Gastroesophageal sphincter (tissue), 4 donors: ENCODE data around the gene SLC38A11. TPM values are rescaled to one million over a fixed set of nuclear protein-coding genes. Genes with fewer than 3 reads are reported as not detected.

Source experiments
- ATAC-seq: fragments of 150-250 bp; one replicate; pipeline ENCODE4 v1.9.1; 2016; ENCODE audit warnings: mild to moderate bottlenecking, moderate library complexity
- H3K27ac ChIP-seq, 4 donors: fragments of 200-600 bp; sonication (generic) in 3 of 4; 1 replicate in 3 of 4; 2 replicates in 1 of 4; pipeline ENCODE4 v1.5.1; 2016 to 2019
- H3K27me3 ChIP-seq: fragments of 200-600 bp; sonication (generic); one replicate; pipeline ENCODE4 v1.5.1; 2019
- H3K36me3 ChIP-seq, 2 donors: fragments of 200-600 bp; sonication (generic); one replicate each; pipeline ENCODE4 v1.5.1; 2019; ENCODE audit warnings: control low read depth in 1 of 2
- H3K4me1 ChIP-seq, 3 donors: fragments of 200-600 bp; sonication (generic); 1 replicate in 2 of 3; 2 replicates in 1 of 3; pipeline ENCODE4 v1.5.1; 2016 to 2019; ENCODE audit warnings: control low read depth in 2 of 3
- H3K4me3 ChIP-seq, 2 donors: fragments of 200-600 bp; sonication (generic); one replicate each; pipeline ENCODE4 v1.5.1; 2019; ENCODE audit warnings: mild to moderate bottlenecking in 1 of 2, moderate library complexity in 1 of 2
- H3K9me3 ChIP-seq, 3 donors: fragments of 200-600 bp; sonication (generic); one replicate each; pipeline ENCODE4 v1.5.1; 2017 to 2019; ENCODE audit warnings: control low read depth in 2 of 3
- EP300 ChIP-seq: sonication (generic); formaldehyde crosslinking; IDR thresholded peaks from one replicate; pipeline ENCODE4 v1.6.1; 2017; ENCODE audit warnings: antibody characterized with exemption, mild to moderate bottlenecking
- POLR2A ChIP-seq, 2 donors: fragments of 450-650 bp; IDR thresholded peaks; one replicate each; pipeline ENCODE4 v1.6.1; 2017; ENCODE audit warnings: antibody characterized with exemption in 2 of 2, mild to moderate bottlenecking in 2 of 2, moderate library complexity in 1 of 2
- POLR2AphosphoS5 ChIP-seq: sonication (generic); formaldehyde crosslinking; IDR thresholded peaks from one replicate; pipeline ENCODE4 v1.6.1; 2017; ENCODE audit warnings: antibody characterized with exemption
- WGBS, 2 donors: methylation state at CpG; one replicate each; pipeline ENCODE4 v1.1.5; 2018; ENCODE audit warnings: low coverage in 1 of 2; 5-methylcytosine and 5-hydroxymethylcytosine counted together
- small RNA-seq, 4 donors: library from RNA; depleted of rRNA; stranded (forward); fragments of <200 nt; gene quantifications; one replicate each; pipeline ENCODE3, GENCODE V24; 2016
- total RNA-seq, 4 donors: library from RNA; depleted of rRNA; stranded (reverse); fragments of >200 nt; gene quantifications; one replicate each; pipeline ENCODE4 v1.1.0, GENCODE V29; 2016
- TF ChIP-seq, protein P1 (sequence below), 4 experiments: fragments of 200-600 bp in 2 of 4; fragments of 450-650 bp in 2 of 4; sonication (generic) in 1 of 4; IDR thresholded peaks; one replicate each; pipeline ENCODE4 v1.5.1; 2017 to 2019; ENCODE audit warnings: antibody characterized with exemption in 4 of 4, mild to moderate bottlenecking in 2 of 4, moderate library complexity in 2 of 4

Gene SLC38A11
- total RNA-seq, 4 donors from 2014 or later: 0.49 to 11.7 (median 2.7) TPM

DNA sequence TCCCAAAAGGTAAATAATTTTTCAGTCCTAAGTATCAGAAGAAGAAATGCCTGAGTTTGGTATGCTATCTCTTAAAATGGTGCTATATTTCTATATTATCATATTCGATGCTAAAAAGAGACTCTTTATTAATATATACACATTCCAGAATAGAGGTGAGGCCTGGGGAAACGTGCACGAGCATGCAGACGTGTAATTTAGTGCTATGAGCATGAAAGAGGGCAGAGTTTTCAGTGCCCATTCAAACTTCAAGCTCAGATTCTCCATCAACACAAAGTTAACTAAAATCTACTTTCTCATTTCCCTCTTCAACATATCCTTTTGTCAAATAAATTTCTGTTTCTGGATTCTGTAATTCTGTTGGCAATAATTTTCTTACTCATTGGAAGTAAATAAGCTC is 108.0 kb downstream of the SLC38A11 start:
- H3K36me3 ChIP-seq: no peaks in the 10 kb centered on the region
- no peak for ATAC-seq
- peaks cover 0 to 14% (median 0%) of the 10 kb centered on the region in 3 donors for H3K4me1 ChIP-seq
- 74 to 79% methylated on average over 4 of the region's 4 CpGs for WGBS, 2 donors
- H3K9me3 ChIP-seq: no peaks in the 10 kb centered on the region
- H3K27ac ChIP-seq: no peak overlapping the region
- H3K4me3 ChIP-seq: no peak overlapping the region
- TF ChIP-seq POLR2AphosphoS5 (no peak), POLR2A (IDR thresholded peaks at IDR 0.05) (no peak), EP300 (no peak)
- TF ChIP-seq, protein P1, sequence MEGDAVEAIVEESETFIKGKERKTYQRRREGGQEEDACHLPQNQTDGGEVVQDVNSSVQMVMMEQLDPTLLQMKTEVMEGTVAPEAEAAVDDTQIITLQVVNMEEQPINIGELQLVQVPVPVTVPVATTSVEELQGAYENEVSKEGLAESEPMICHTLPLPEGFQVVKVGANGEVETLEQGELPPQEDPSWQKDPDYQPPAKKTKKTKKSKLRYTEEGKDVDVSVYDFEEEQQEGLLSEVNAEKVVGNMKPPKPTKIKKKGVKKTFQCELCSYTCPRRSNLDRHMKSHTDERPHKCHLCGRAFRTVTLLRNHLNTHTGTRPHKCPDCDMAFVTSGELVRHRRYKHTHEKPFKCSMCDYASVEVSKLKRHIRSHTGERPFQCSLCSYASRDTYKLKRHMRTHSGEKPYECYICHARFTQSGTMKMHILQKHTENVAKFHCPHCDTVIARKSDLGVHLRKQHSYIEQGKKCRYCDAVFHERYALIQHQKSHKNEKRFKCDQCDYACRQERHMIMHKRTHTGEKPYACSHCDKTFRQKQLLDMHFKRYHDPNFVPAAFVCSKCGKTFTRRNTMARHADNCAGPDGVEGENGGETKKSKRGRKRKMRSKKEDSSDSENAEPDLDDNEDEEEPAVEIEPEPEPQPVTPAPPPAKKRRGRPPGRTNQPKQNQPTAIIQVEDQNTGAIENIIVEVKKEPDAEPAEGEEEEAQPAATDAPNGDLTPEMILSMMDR (IDR thresholded peaks at IDR 0.05): no peak
- no peaks in the 10 kb centered on the region for H3K27me3 ChIP-seq

DNA sequence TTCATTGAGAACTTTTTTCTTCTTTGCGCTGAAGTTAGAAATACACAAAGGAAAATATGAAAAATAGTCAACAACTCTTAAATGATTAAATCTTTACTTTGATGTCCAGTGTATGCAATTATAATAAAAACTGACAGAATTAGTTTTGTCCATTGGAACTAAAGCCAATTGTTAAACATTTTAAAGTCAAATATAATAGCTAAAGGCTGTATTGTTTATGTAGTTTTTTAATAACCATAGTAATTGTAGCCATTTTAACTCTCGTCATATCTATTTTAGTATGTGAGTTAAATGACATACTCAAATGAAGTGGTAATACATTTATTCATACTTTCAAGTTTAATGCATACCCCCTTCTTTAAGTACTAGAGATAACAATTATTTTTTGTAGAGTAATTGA is 109.0 kb downstream of the SLC38A11 start:
- Histone ChIP-seq H3K27ac (no peak overlapping the region), H3K27me3 (no peaks in the 10 kb centered on the region), H3K9me3 (no peaks in the 10 kb centered on the region), H3K4me1 (peaks cover 0 to 17% (median 0%) of the 10 kb centered on the region in 3 donors), H3K4me3 (no peak overlapping the region), H3K36me3 (no peaks in the 10 kb centered on the region)
- no peak for ATAC-seq
- 65 to 95% methylated on average over 2 of the region's 2 CpGs for WGBS, 2 donors
- TF ChIP-seq, protein P1 (IDR thresholded peaks at IDR 0.05): no peak
- no peak for TF ChIP-seq EP300
- TF ChIP-seq POLR2AphosphoS5: no peak
- TF ChIP-seq POLR2A (IDR thresholded peaks at IDR 0.05): no peak

Small RNAs within 50 kb of the gene (small RNA-seq; reads per million reads assigned to genes)
- gene RNA5SP110: 0 reads per million in 4 donors
- 0 to 0.82 (median 0.31) reads per million in 4 donors for gene RNA5SP111

Other genes with a start within 250 kb of the SLC38A11 start
- gene COBLL1, start 113.7 kb downstream of the SLC38A11 start, total RNA-seq: 10 to 100 TPM; 25.7 to 71.6 (median 56.6) TPM
- 1 to 10 TPM in 3 of 4 donors, under 1 TPM in 1; 0.62 to 5.7 (median 1.4) TPM for gene SCN3A, start 248.5 kb upstream of the SLC38A11 start, total RNA-seq